Smooth muscle cell (in vitro differentiated cells): Measurements from ENCODE around the gene APOBEC3G. TPM values are rescaled to one million over a fixed set of nuclear protein-coding genes. Genes with fewer than 3 reads are reported as not detected.
A peak's percentile ranks its signal among the peaks of the same experiment; 100 is the strongest.

Experiments used
- DNase-seq: peaks from one replicate; lab custom pipeline; 2025; ENCODE audit not compliant: unreplicated experiment; lab: John Stamatoyannopoulos, UW
- H2AFZ ChIP-seq: fragments of 200-600 bp; sonication (generic); 2 replicates; pipeline ENCODE4 v1.6.0; 2016; ENCODE audit warnings: antibody characterized with exemption, low read depth, mild to moderate bottlenecking
- H3F3A ChIP-seq: fragments of 200-600 bp; sonication (generic); 2 replicates; pipeline ENCODE4 v1.6.0; 2017; ENCODE audit warnings: antibody characterized with exemption, low read depth
- H3K27ac ChIP-seq: fragments of 200-600 bp; sonication (generic); 2 replicates; pipeline ENCODE4 v1.5.1; 2016; ENCODE audit warnings: low read depth, mild to moderate bottlenecking
- H3K27me3 ChIP-seq: fragments of 200-600 bp; sonication (generic); 2 replicates; pipeline ENCODE4 v1.6.1; 2016; ENCODE audit warnings: low read depth, mild to moderate bottlenecking
- H3K36me3 ChIP-seq: fragments of 200-600 bp; sonication (generic); 2 replicates; pipeline ENCODE4 v1.5.1; 2016; ENCODE audit warnings: low read depth
- H3K4me1 ChIP-seq: fragments of 200-600 bp; sonication (generic); 2 replicates; pipeline ENCODE4 v1.5.1; 2016; ENCODE audit warnings: low read depth
- H3K4me2 ChIP-seq: fragments of 200-600 bp; sonication (generic); 2 replicates; pipeline ENCODE4 v1.6.0; 2016; ENCODE audit warnings: mild to moderate bottlenecking
- H3K4me3 ChIP-seq: fragments of 200-600 bp; sonication (generic); 2 replicates; pipeline ENCODE4 v1.5.1; 2016; ENCODE audit warnings: mild to moderate bottlenecking
- H3K79me2 ChIP-seq: fragments of 200-600 bp; sonication (generic); 2 replicates; pipeline ENCODE4 v1.6.0; 2016; ENCODE audit warnings: low read depth, mild to moderate bottlenecking
- H3K9ac ChIP-seq: fragments of 200-600 bp; sonication (generic); 2 replicates; pipeline ENCODE4 v1.6.0; 2016; ENCODE audit warnings: low read depth
- H3K9me3 ChIP-seq: fragments of 200-600 bp; sonication (generic); replicated peaks from 2 replicates; pipeline ENCODE4 v1.5.1; 2016; ENCODE audit warnings: low read depth
- H4K20me1 ChIP-seq: fragments of 200-600 bp; sonication (generic); 2 replicates; pipeline ENCODE4 v1.6.0; 2016; ENCODE audit warnings: low read depth
- WGBS: methylation state at CpG from one replicate; pipeline ENCODE4 v1.1.7; 2016; ENCODE audit warnings: low lambda C conversion rate; 5-methylcytosine and 5-hydroxymethylcytosine counted together
- polyA plus RNA-seq: library from polyadenylated mRNA; unstranded; fragments of >200 nt; fragmentation: Nextera tagmentation; extraction: Ambion mirVana; gene quantifications from 2 replicates; pipeline ENCODE4 v1.2.1, GENCODE V29; 2016
- total RNA-seq: library from RNA; depleted of rRNA; stranded (reverse); fragments of >200 nt; gene quantifications from 2 replicates; pipeline ENCODE4 v1.2.3, GENCODE V29; 2014
- TF ChIP-seq, protein P1 (sequence below): fragments of 200-600 bp; sonication (generic); IDR thresholded peaks from 2 replicates; pipeline ENCODE4 v1.5.1; 2017; ENCODE audit warnings: borderline replicate concordance, mild to moderate bottlenecking, antibody characterized with exemption; ENCODE audit not compliant: insufficient read depth, poor library complexity, severe bottlenecking

The APOBEC3G gene
- total and polyA plus RNA-seq, 2 experiments from 2014 or later, result 2.9 to 10.3 TPM

DNA sequence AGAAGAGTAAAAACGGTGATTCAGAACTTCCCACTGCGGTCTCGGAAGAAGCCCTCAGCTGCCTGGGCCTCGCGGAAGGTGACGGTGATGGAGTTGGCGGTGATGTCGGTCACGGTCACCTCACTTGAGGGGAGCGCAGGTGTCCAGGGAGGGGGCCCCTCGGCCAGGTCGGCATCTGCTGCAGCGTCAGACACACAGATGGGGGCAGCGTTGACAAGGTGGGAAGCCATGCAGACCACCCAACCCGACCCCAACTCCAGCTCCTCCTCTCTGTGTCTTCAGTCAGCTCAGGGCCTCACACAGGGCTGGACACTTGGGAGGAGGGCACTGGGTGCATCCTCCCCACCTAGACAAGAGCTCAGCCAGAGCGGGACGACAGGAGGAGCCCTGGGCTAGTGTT is 56.8 kb downstream of the APOBEC3G start:
- no peak for DNase-seq
- H3K4me2 ChIP-seq, result no peak overlapping the region
- no peak overlapping the region for H3K27ac ChIP-seq
- no peak overlapping the region for H3K9ac ChIP-seq
- no peak overlapping the region for H3K4me3 ChIP-seq
- H3F3A ChIP-seq, result no peaks in the 10 kb centered on the region
- H4K20me1 ChIP-seq, result no peaks in the 10 kb centered on the region
- no peaks in the 10 kb centered on the region for H3K27me3 ChIP-seq
- H3K9me3 ChIP-seq, result no peaks in the 10 kb centered on the region
- 88% methylated on average over 16 of the region's 17 CpGs for WGBS
- H3K36me3 ChIP-seq, result no peaks in the 10 kb centered on the region
- TF ChIP-seq, protein P1, sequence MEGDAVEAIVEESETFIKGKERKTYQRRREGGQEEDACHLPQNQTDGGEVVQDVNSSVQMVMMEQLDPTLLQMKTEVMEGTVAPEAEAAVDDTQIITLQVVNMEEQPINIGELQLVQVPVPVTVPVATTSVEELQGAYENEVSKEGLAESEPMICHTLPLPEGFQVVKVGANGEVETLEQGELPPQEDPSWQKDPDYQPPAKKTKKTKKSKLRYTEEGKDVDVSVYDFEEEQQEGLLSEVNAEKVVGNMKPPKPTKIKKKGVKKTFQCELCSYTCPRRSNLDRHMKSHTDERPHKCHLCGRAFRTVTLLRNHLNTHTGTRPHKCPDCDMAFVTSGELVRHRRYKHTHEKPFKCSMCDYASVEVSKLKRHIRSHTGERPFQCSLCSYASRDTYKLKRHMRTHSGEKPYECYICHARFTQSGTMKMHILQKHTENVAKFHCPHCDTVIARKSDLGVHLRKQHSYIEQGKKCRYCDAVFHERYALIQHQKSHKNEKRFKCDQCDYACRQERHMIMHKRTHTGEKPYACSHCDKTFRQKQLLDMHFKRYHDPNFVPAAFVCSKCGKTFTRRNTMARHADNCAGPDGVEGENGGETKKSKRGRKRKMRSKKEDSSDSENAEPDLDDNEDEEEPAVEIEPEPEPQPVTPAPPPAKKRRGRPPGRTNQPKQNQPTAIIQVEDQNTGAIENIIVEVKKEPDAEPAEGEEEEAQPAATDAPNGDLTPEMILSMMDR, result no peak
- H3K4me1 ChIP-seq, result peaks cover 20% of the 10 kb centered on the region
- no peak overlapping the region for H2AFZ ChIP-seq
- no peaks in the 10 kb centered on the region for H3K79me2 ChIP-seq

DNA sequence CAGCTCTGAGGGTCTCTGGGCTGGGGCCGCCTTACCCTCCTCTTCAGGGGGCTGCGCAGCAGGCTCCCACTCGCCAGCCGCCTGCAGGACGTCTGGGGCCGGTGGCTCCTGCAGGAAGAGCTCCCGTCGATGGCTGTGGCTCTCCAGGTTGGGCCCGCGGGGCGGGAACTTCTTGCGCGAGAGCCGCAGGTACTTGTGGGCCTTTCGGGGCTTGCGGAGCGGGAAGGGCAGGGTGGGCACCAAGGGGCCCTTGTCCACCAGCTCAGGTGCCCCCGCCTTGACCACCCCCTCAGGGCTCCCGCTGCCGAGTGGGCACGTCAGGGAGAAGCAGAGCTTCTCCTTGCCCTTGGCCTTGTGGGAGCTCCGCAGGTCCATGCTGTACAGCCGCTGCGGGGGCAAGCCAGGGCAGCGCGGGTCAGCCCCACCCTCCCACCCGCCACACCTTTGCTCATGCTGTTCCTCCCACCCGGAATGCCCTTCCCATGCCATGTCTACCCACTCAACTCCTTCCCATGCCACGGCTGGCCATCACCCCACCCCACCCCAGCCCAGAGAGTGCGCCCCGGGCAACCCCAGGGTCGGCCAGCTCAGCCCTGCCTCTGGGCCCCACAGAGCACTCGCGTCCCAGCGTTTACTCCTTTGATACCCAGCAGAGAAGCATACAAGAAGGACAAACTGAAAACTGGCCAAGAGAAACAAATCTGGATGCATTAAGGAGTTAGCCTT is 57.5 kb downstream of the APOBEC3G start:
- Histone ChIP-seq H4K20me1 (no peaks in the 10 kb centered on the region), H3K79me2 (no peaks in the 10 kb centered on the region), H3F3A (no peaks in the 10 kb centered on the region), H3K9ac (no peak overlapping the region), H3K4me1 (peaks cover 20% of the 10 kb centered on the region), H3K27ac (no peak overlapping the region), H3K4me3 (no peak overlapping the region), H3K4me2 (no peak overlapping the region), H2AFZ (no peak overlapping the region), H3K36me3 (no peaks in the 10 kb centered on the region), H3K9me3 (no peaks in the 10 kb centered on the region), H3K27me3 (no peaks in the 10 kb centered on the region)
- TF ChIP-seq, protein P1, result no peak
- 91% methylated on average over 33 of the region's 35 CpGs for WGBS
- DNase-seq, result no peak

DNA sequence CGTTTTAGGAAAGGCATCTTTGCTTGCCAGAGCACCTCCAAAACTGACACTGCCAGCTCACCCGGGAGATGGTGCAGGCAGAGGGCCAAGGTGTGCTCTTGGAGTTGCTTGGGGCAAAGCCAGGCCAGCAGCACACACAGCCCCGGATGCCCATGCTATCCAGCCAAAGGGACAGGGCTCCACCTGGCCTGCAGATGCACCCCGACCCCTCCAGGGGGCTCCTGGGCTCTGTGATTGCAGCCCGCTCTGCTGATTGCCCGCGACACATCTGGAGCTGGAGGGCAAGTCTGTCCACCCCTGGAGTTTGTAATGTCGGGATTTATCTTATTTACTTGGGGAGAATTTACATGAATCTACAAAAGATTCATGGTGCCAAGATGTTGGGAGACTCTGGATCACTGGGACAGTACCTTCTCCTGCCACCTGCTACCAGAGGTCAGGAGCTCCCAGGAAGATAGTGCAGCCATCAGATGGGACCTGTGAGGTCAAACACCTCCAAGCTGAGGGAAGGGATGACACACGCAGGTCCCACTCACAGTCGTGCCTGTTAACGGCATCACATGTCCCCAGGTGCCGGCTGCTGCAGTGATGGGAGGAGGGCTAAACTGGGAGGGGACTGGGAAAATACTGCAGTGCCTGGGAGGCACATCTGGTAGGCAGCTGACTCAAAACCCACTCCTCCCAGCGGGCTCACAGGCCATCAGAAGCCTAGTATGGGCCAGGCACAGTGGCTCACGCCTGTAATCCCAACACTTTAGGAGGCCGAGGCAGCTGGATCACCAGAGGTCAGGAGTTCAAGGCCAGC is 58.2 kb downstream of the APOBEC3G start:
- H3K9me3 ChIP-seq, result no peaks in the 10 kb centered on the region
- H3K9ac ChIP-seq, result no peak overlapping the region
- no peaks in the 10 kb centered on the region for H4K20me1 ChIP-seq
- no peaks in the 10 kb centered on the region for H3K79me2 ChIP-seq
- H2AFZ ChIP-seq, result no peak overlapping the region
- TF ChIP-seq, protein P1, result peak; percentile 58
- no peak overlapping the region for H3K27ac ChIP-seq
- H3K4me1 ChIP-seq, result peaks cover 14% of the 10 kb centered on the region
- H3K4me2 ChIP-seq, result no peak overlapping the region
- H3K4me3 ChIP-seq, result no peak overlapping the region
- WGBS, result 41% methylated on average over 15 of the region's 15 CpGs
- no peak for DNase-seq
- H3F3A ChIP-seq, result no peaks in the 10 kb centered on the region
- H3K36me3 ChIP-seq, result no peaks in the 10 kb centered on the region
- no peaks in the 10 kb centered on the region for H3K27me3 ChIP-seq
